ENCODE results near the gene MRPS21. TPM values are rescaled to one million over a fixed set of nuclear protein-coding genes. Genes with fewer than 3 reads are reported as not detected.

The MRPS21 gene
- total and polyA plus RNA-seq, 9 of the 15 experiments (the other 6 are each of a cell fraction or from before 2014, with no cell fraction given) = 119 to 407 (median 149) TPM

- in situ Hi-C loops (cut with MboI) = no loop called here
- intact Hi-C loops (cut with micrococcal nuclease) = loop anchor here (5.0 kb wide), 1 partner anchor 93 kb away; the partner anchor contains the start of gene RPRD2
- TSS peak; percentile 88 for BruUV-seq (replicated peaks)
- no peak for DNase-seq (ENCODE audit: extremely low read depth in 1 of 4, low spot score in 3 of 4)
- H3K4me1 ChIP-seq (replicated peaks in 1 of 2; ENCODE audit: control insufficient read depth in 2 of 2, insufficient read depth in 2 of 2, low read length in 2 of 2) = peaks cover 13 to 26% of the 10 kb centered on the region in 2 experiments
- 52% methylated on average over 10 of the region's 10 CpGs for WGBS (ENCODE audit: insufficient coverage, low coverage, missing lambda C conversion rate)
- H4K20me1 ChIP-seq (replicated peaks; ENCODE audit: control insufficient read depth, insufficient read depth, low read length) = no peaks in the 10 kb centered on the region
- peaks cover 21% of the 10 kb centered on the region for H3K79me2 ChIP-seq (ENCODE audit: control insufficient read depth, insufficient read depth, low read length)
- H3K36me3 ChIP-seq (ENCODE audit: control insufficient read depth, insufficient read depth, low read length) = peaks cover 32% of the 10 kb centered on the region
- no peak for ATAC-seq
- H3K9me1 ChIP-seq (ENCODE audit: control insufficient read depth, insufficient read depth, low read length) = no peaks in the 10 kb centered on the region
- CTCF ChIA-PET (ENCODE audit: low intra/inter-chr PET ratio) = no interaction called here
- peak overlapping the region; percentile 94 for H2AFZ ChIP-seq (ENCODE audit: low read depth, low read length)
- H3K4me3 ChIP-seq = peak overlapping the region; percentile 92
- H3K4me2 ChIP-seq (ENCODE audit: insufficient read depth, low read length) = peak overlapping the region; percentile 97
- FAIRE-seq = no peak
- TF ChIP-seq ELF2 (CRISPR knock-in tag; IDR thresholded peaks at IDR 0.05) (no peak), ARID4B (CRISPR knock-in tag; IDR thresholded peaks at IDR 0.05) (0 out of 2 replicates have a peak, but pooled peaks have one; percentile 13), ZNF444 (CRISPR knock-in tag; IDR thresholded peaks at IDR 0.05) (no peak)
- H3K9me3 ChIP-seq (replicated peaks; ENCODE audit: control insufficient read depth, insufficient read depth, low read depth, low read length) = no peaks in the 10 kb centered on the region
- H3K27ac ChIP-seq (ENCODE audit: extremely low read depth, low read depth, low read length) = peak overlapping the region; percentile 86
- peak overlapping the region in 1 of 2 experiments; percentile 80; a peak in 2 of 4 replicates for H3K9ac ChIP-seq (ENCODE audit: insufficient read depth in 1 of 2, low read depth in 2 of 2, low read length in 2 of 2)
- POLR2A ChIA-PET = interaction anchor here (0.6 to 1.5 kb wide), 8 partner anchors 10 to 426 kb away, joined by 3 to 5 read pairs (median 3); no protein-coding TSS in a partner anchor
- no peaks in the 10 kb centered on the region for H3K27me3 ChIP-seq (ENCODE audit: control insufficient read depth in 2 of 2, insufficient read depth in 2 of 2, low read length in 2 of 2)
Measured at GRCh38 chr1:150269451-150269850, 24.2 kb upstream of the MRPS21 start.

Data from K562 (cell line).